Measurements from ENCODE around the gene SLC22A23. TPM values are rescaled to one million over a fixed set of nuclear protein-coding genes. Genes with fewer than 3 reads are reported as not detected.

SLC22A23 gene
- total and polyA plus RNA-seq, 2 experiments from 2014 or later, result 15.7 to 24.9 TPM

- Histone ChIP-seq H3K4me1 (ENCODE audit: low read depth) (peaks cover 13% of the 10 kb centered on the region), H3K4me3 (no peak overlapping the region)
These were observed 226.5 kb downstream of the SLC22A23 start for GRCh38 chr6:3230256-3230882.

GRCh38 chr6:3229566-3230178, 227.2 kb downstream of the SLC22A23 start:
- no peak for TF ChIP-seq CTCF (IDR thresholded peaks at IDR 0.05; ENCODE audit: low read depth, low read length)
- Histone ChIP-seq H3K27ac (no peak overlapping the region), H3K27me3 (peaks cover 72% of the 10 kb centered on the region), H3K4me1 (ENCODE audit: low read depth) (peaks cover 13% of the 10 kb centered on the region), H3K9me3 (ENCODE audit: low read depth) (no peaks in the 10 kb centered on the region), H3K4me3 (peak overlapping the region; percentile 45), H3K36me3 (no peaks in the 10 kb centered on the region)
- DNase-seq (ENCODE audit: low read depth in 1 of 2, low spot score in 1 of 2), result peak in 1 of 2 donors; percentile 46

More at GRCh38 chr6:3230256-3230882, 226.5 kb downstream of the SLC22A23 start:
- no peak overlapping the region for H3K27ac ChIP-seq
- no peak for TF ChIP-seq CTCF (IDR thresholded peaks at IDR 0.05; ENCODE audit: low read depth, low read length)
- H3K36me3 ChIP-seq, result no peaks in the 10 kb centered on the region
- no peak for DNase-seq (ENCODE audit: low read depth in 1 of 2, low spot score in 1 of 2)
- peaks cover 72% of the 10 kb centered on the region for H3K27me3 ChIP-seq
- H3K9me3 ChIP-seq (ENCODE audit: low read depth), result no peaks in the 10 kb centered on the region

DNA sequence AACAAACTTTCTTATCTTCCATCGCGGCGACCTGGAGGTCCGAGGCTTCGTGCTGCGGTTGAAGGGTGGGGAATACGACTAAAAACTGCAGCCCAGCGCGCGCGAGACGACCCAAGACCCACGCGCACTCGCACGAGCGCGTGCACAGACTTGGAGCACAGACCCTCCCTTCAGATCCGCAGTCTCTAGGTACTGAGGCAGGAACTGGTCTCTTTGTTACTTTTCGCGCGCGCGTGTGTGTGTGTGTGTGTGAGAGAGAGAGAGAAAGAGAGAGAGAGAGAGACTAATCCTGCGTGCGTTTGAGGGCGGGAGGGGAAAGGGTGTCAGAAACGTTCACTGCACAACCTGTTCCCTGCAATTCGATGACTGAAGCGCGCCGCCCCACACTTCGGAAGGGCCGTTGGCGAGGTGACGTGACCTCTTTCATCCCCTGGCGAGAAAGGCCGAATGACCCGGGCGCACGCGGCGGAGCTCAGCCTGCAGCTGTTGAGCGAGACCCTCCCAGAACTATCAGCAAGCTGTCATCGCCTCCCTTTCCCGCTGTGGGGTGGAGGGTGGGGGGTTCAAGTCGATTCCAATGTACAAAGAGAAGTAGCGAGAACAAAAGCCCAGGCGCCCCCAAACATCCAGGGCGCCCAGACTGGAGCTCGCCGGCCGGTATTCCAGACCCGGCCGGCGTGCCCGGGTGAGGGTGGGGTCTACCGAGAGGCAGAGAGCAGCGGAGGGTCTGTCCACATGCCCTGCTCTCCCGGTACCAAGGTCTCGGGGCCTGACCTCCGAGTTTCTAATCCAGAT, 227.9 kb downstream of the SLC22A23 start:
- peak overlapping the region; percentile 45 for H3K4me3 ChIP-seq
- TF ChIP-seq CTCF (IDR thresholded peaks at IDR 0.05; ENCODE audit: low read depth, low read length), result no peak
- no peak overlapping the region for H3K27ac ChIP-seq
- H3K4me1 ChIP-seq (ENCODE audit: low read depth), result peaks cover 13% of the 10 kb centered on the region
- DNase-seq (ENCODE audit: low read depth in 1 of 2, low spot score in 1 of 2), result peak in 1 of 2 donors; percentile 53
- peaks cover 72% of the 10 kb centered on the region for H3K27me3 ChIP-seq
- H3K36me3 ChIP-seq, result no peaks in the 10 kb centered on the region
- H3K9me3 ChIP-seq (ENCODE audit: low read depth), result no peaks in the 10 kb centered on the region

GRCh38 chr6:3228046-3228671, 228.7 kb downstream of the SLC22A23 start:
- H3K27me3 ChIP-seq, result peaks cover 66% of the 10 kb centered on the region
- no peak for DNase-seq (ENCODE audit: low read depth in 1 of 2, low spot score in 1 of 2)
- H3K27ac ChIP-seq, result no peak overlapping the region
- peaks cover 13% of the 10 kb centered on the region for H3K4me1 ChIP-seq (ENCODE audit: low read depth)
- H3K4me3 ChIP-seq, result peak overlapping the region; percentile 45
- no peak for TF ChIP-seq CTCF (IDR thresholded peaks at IDR 0.05; ENCODE audit: low read depth, low read length)
- no peaks in the 10 kb centered on the region for H3K9me3 ChIP-seq (ENCODE audit: low read depth)
- no peaks in the 10 kb centered on the region for H3K36me3 ChIP-seq

GRCh38 chr6:3227363-3228045, 229.3 kb downstream of the SLC22A23 start, which contains the start of gene TUBB2B:
Gene TUBB2B (minus strand): TSS chr6:3227653. CDS start chr6:3227543, 110 bp downstream.
- DNase-seq (ENCODE audit: low read depth in 1 of 2, low spot score in 1 of 2), result peak in 1 of 2 donors; percentile 85
- H3K27me3 ChIP-seq, result peaks cover 59% of the 10 kb centered on the region
- no peaks in the 10 kb centered on the region for H3K9me3 ChIP-seq (ENCODE audit: low read depth)
- H3K36me3 ChIP-seq, result no peaks in the 10 kb centered on the region
- peak within 1 kb of the TSS; percentile 45 for H3K4me3 ChIP-seq
- H3K27ac ChIP-seq, result no peak within 1 kb of the TSS
- peaks cover 20% of the 10 kb centered on the region for H3K4me1 ChIP-seq (ENCODE audit: low read depth)
- no peak for TF ChIP-seq CTCF (IDR thresholded peaks at IDR 0.05; ENCODE audit: low read depth, low read length)

Data from cardiac muscle cell (in vitro differentiated cells and primary cell).